GM12872 (cell line): ENCODE data around the gene PDZRN4.

ENCODE experiments used
- TF ChIP-seq, protein P1 (sequence below): IDR thresholded peaks from 3 replicates; pipeline ENCODE4 v1.5.1; 2011; ENCODE audit warnings: low read depth, mild to moderate bottlenecking, low read length, moderate library complexity; ENCODE audit not compliant: insufficient read depth

The PDZRN4 gene

DNA sequence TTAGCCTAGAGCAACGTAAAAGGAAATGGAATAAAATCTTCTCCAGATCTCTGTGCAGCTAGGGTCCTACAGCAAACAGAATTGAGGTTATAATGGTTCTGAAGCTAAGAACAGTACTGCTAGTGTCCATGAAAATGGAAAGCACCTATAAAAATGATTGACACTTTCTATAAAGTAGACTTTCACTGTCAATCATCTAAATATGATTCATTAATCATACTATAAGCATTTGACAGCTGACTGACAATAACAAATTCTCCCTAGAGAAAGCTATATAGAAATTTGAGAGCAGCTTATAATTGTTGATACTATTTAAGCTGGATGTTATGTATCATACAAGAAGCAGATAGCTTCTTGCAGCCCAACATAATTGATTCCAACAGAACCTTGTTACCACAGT is 80.9 kb downstream of the PDZRN4 start:
- TF ChIP-seq, protein P1, sequence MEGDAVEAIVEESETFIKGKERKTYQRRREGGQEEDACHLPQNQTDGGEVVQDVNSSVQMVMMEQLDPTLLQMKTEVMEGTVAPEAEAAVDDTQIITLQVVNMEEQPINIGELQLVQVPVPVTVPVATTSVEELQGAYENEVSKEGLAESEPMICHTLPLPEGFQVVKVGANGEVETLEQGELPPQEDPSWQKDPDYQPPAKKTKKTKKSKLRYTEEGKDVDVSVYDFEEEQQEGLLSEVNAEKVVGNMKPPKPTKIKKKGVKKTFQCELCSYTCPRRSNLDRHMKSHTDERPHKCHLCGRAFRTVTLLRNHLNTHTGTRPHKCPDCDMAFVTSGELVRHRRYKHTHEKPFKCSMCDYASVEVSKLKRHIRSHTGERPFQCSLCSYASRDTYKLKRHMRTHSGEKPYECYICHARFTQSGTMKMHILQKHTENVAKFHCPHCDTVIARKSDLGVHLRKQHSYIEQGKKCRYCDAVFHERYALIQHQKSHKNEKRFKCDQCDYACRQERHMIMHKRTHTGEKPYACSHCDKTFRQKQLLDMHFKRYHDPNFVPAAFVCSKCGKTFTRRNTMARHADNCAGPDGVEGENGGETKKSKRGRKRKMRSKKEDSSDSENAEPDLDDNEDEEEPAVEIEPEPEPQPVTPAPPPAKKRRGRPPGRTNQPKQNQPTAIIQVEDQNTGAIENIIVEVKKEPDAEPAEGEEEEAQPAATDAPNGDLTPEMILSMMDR: no peak

DNA sequence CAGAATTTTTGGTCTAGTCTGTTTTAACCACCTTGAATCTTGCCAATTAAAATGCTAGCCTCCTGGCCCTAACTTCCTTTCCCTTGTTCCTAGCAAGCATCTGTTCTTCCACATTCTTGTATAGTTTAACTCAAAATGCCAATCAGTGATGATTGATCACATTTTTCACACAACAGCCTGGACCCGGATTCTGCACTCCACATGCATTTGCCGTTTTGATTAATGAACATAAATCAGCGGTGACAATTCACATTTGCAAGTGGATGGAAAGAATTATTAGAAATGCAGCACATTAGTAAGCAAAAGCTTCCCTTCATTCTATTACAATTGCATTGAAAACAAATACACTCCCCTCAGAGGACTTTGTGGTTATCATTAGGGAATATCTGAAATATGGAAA is 83.4 kb downstream of the PDZRN4 start:
- TF ChIP-seq, protein P1: no peak

DNA sequence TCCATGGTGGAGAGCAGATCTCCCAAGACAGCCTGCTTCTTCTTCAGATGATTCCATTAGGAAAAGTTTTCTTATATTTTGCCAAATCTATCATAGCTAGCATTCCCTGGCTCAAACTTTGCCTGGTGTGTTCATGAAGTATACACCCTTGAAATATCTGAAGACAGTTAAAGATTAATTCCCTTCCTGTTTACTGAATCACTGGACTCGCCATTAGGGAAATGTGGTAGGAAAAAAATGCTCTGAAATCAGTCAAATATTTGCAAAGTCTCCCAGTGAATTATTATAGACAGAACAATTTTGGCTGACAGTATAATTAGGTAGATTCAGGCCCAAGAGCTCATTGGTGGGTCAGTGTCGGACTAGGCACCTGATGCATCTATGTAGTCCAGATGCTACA is 86.5 kb downstream of the PDZRN4 start:
- TF ChIP-seq, protein P1: no peak

DNA sequence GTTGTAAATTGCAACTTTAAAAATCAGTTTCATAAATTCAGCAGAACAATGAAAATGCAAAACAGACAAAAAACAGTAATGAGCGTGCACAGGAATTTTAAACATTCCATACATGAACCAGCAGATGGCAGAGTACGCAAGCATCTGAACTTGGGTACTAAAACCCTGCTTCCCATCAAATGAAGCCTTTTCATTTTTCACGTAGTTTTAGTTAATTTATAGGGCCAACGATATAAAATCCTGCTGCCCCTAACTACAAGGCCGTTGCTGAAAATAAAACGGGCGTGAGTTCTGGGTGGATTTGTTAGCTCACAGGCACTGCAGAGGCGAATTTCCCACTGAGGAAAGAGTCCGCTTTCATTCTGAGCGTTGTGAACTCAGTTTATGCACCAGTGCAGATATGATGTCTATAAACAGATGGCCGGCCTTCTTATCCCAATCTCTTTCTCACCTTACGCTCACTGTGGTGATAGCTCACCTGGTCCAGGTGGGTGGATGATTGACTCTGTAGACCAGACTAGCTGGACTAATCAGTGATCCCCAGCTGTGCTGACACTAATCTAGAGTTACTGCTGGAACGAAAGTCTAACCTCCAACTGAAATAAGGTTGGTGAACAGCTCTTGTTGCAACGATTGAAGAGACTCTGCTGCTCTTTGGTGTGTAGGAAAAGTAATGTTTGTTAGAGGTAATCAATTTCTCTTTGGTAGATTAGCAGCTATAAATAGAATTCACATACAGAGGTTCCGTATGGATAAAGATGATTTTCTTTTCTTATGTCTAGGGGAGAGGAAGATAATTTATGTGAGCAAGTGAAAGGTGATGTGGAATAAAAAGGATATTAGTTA is 89.2 kb downstream of the PDZRN4 start:
- TF ChIP-seq, protein P1: peak; percentile 52

DNA sequence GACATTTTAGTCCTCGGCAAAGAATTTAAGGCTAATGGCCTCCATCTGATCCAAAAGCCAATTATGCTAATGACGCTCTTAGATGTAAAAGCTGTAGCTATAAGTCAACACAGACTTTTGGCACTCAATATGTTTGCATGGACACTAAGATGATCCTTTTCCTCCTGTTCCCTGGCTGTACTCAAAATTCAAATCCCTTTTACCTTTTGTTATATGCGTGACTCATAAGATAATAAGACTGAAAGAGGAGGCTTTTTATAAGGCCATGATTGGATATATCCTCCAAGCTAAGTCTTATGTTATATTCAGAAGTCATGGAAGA is 89.8 kb downstream of the PDZRN4 start:
- TF ChIP-seq, protein P1: no peak

DNA sequence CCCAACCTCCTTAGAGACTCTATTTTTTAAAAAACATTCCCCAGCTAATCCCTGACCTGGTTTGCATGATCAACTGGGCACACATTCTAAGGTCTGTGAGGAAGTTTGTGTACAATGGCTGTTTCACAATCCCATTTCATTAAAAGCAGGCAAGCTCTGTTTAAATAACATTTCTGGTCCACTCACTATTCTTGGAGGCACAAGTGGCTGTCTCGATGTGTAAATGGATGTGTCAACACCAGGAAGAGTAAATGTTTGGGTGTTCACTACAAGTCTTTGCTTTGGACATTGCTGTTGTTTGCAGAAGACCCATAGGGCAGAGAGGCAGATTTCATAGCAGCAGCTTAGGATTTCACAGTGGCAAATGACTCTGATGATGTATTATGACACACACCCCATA is 98.3 kb downstream of the PDZRN4 start:
- TF ChIP-seq, protein P1: no peak

DNA sequence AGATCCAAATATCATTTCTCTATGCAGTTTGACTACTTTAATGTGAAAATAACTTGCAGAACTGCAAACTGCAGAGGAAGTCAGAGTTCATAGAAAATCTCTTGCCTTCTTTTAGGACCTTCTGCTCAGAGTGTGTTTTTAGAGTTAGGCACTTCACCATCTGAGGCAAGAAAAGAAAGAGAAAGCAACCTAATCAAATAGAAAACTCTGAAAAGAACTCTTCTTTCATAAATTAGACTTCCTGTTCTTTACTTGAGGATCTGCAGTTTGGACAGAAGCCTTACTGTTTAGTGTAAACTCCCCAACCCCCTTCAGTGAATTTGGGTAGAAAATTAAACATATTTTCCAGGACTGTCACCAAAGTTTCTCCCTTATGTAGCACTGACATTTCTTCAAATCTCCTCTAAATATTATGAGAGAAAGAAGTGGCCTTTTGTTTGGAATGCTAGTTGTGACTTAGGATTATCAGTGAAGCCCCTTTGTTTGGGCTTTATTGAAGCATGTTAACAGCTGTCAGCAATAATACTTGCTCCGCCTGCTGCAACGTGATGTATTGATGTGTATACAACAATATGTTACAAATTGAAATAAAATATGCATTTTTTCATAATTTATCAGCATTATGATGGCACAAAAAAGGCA is 99.5 kb downstream of the PDZRN4 start:
- TF ChIP-seq, protein P1: no peak
